Skin epidermis (tissue), 12 donors: ENCODE measurements around the gene EPN2.

ENCODE experiments used
- H3K27ac ChIP-seq, 21 experiments: fragments of 200-600 bp; sonication (generic) in 11 of 21; one replicate each; pipeline ENCODE4 v1.5.0; 2020; ENCODE audit warnings: mild to moderate bottlenecking in 3 of 21, inconsistent platforms in 2 of 21, moderate library complexity in 2 of 21
- H3K4me3 ChIP-seq, 7 experiments: fragments of 200-600 bp; sonication (generic) in 2 of 7; one replicate each; pipeline ENCODE4 v1.5.0; 2020; ENCODE audit warnings: inconsistent platforms in 2 of 7, mild to moderate bottlenecking in 2 of 7, moderate library complexity in 1 of 7

Gene EPN2

GRCh38 chr17:19237389-19238166 lies 412 bp downstream of the EPN2 start:
- H3K27ac ChIP-seq, result peak overlapping the region; percentile 51 to 97 (median 91)

GRCh38 chr17:19238167-19238505 lies 970 bp downstream of the EPN2 start:
- Histone ChIP-seq H3K27ac (peak overlapping the region in 20 of 21 experiments; percentile 62 to 97 (median 92)), H3K4me3 (peak overlapping the region; percentile 59 to 96 (median 88))

More at GRCh38 chr17:19237389-19238166, 412 bp downstream of the EPN2 start:
- H3K4me3 ChIP-seq, result peak overlapping the region; percentile 59 to 96 (median 88)

GRCh38 chr17:19239544-19239943 lies 2.4 kb downstream of the EPN2 start:
- Histone ChIP-seq H3K4me3 (no peak overlapping the region), H3K27ac (peak overlapping the region in 4 of 21 experiments; percentile 11 to 90 (median 60))

DNA sequence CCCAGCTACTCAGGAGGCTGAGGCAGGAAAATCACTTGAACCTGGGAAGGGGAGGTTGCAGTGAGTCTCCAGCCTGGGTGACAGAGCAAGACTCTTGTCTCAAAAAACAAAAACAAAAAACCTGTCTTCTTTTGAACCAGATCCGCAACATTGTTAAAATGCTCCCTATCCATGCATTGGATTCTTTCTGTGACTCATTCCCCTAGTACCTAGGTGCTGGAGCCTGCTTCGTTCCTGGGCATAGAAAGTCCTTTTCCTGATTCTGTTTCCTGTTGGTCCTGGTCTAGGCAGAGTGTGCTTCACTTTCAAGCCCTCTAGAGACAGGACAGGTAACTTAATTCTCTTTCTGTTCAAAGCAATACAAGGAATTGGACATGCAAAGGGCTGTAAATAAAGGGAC lies 5.2 kb downstream of the EPN2 start:
- H3K4me3 ChIP-seq, result no peak overlapping the region
- peak overlapping the region in 6 of 21 experiments; percentile 38 to 58 (median 44) for H3K27ac ChIP-seq

- peak overlapping the region in 6 of 21 experiments; percentile 38 to 58 (median 44) for H3K27ac ChIP-seq
- H3K4me3 ChIP-seq, result no peak overlapping the region
These were observed 5.8 kb downstream of the EPN2 start for GRCh38 chr17:19242926-19243325.

GRCh38 chr17:19243838-19244237 lies 6.7 kb downstream of the EPN2 start:
- Histone ChIP-seq H3K4me3 (no peak overlapping the region), H3K27ac (no peak overlapping the region)

GRCh38 chr17:19244357-19244756 lies 7.2 kb downstream of the EPN2 start:
- Histone ChIP-seq H3K27ac (no peak overlapping the region), H3K4me3 (no peak overlapping the region)

DNA sequence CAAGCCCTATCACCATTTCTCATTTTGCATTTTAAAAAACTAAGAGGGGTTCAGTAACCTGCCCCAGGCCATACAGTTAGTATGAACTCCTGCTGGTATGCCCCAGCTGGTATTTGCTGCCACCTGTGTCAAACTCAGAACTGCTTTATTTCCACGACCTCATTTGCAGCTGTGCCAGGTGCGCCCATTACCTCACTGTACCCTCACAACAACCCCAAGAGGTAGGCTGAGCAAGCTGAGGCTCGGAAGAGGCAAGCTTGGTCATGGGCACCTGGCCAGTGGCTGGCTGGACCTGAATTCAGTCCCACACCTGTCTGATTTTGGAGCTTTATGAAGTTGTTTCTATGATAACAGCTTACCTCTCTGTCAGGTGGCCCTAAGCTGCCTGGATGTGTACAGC lies 7.6 kb downstream of the EPN2 start:
- Histone ChIP-seq H3K27ac (peak overlapping the region in 1 of 21 experiments; percentile 42), H3K4me3 (no peak overlapping the region)

DNA sequence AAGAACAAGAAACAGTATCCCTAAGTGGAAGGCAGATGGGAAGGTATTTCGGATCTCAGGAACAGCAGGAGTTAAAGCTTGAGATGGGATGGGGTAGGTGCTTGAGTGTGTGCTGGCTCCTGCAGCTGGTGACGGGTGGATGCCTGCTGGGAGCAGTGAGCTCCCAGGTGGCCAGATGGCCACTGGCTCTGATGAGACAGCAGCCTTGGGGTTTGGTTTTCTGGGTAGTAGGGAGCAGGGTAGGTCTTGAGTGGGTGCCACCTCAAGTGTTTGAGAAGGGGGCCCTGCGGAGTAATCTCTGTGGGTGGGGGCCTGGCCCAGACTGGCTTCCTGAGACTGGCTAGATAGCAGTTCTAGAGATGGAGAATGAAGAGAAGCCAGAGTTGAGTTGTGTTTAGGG lies 10.3 kb downstream of the EPN2 start:
- Histone ChIP-seq H3K27ac (peak overlapping the region in 20 of 21 experiments; percentile 2 to 79 (median 69)), H3K4me3 (no peak overlapping the region)

DNA sequence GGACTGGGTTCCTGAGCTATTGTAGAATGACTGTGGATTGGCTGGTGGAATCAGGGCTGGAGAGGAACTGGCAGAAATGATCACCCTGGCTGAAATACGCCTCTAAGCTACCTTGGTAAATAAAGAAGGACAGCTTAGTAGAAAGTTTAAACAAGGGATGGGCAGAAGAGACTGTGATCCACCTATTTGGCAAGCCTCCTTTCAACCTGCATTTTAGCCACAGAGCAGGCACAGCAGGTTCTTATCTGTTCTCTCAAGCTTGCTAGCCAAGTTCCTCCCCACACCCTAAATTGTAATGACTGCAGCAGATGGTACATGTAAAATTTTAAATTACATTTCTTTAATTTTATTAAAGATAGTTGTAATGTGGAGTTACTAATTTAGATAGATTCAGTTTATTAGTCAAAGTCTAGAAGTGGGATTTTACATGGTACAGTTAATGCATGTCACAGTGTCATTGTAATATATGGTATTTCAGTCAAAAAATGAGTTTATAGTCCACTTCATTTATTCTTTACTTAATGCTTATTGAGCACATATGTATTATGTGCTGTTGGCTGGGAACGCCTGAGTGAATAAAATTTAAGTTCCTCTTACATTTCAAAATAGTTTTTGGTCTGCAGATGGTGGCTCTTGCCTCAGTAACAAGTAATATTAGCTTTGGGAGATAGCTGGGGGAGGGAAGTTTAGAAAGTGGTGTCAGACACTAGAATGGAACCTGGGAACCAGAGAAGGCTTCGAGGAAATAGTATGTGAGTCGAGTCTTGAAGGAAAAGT lies 11.2 kb downstream of the EPN2 start:
- peak overlapping the region in 19 of 21 experiments; percentile 16 to 79 (median 72) for H3K27ac ChIP-seq
- H3K4me3 ChIP-seq, result no peak overlapping the region

DNA sequence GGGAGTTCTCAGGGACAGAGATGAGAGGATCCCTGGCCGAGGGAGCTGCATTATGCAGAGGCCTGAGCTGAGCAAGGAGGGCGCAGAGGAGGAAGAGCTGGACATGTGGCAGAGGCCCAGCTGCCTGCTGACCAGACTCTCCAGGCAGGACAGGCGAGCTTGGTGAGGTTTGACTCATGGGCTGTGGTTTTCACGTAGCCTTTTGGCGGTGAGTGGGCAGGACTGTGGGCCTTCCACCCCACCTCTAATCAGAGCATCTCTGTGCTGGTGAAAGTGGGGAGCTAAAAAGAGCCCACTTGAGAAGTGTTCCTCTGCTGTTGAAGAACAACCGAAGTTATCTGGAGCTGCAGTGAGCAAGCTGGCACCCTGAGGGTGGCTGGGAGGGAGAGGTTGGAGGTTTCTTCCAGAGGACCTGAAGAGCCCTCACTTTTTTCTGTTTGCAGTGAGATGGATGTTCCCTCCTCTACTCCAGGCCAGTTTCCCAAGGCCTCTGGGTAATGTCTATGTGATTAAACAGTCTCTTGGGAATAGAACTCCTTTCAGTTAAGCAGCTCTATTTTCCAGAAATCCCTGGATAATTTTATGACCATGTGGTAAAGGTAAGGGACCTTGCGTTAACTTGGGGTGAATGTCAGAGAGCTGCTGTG lies 11.9 kb downstream of the EPN2 start:
- Histone ChIP-seq H3K27ac (peak overlapping the region in 19 of 21 experiments; percentile 8 to 79 (median 65)), H3K4me3 (no peak overlapping the region)

GRCh38 chr17:19249681-19250080 lies 12.5 kb downstream of the EPN2 start:
- peak overlapping the region in 19 of 21 experiments; percentile 8 to 79 (median 65) for H3K27ac ChIP-seq
- no peak overlapping the region for H3K4me3 ChIP-seq

DNA sequence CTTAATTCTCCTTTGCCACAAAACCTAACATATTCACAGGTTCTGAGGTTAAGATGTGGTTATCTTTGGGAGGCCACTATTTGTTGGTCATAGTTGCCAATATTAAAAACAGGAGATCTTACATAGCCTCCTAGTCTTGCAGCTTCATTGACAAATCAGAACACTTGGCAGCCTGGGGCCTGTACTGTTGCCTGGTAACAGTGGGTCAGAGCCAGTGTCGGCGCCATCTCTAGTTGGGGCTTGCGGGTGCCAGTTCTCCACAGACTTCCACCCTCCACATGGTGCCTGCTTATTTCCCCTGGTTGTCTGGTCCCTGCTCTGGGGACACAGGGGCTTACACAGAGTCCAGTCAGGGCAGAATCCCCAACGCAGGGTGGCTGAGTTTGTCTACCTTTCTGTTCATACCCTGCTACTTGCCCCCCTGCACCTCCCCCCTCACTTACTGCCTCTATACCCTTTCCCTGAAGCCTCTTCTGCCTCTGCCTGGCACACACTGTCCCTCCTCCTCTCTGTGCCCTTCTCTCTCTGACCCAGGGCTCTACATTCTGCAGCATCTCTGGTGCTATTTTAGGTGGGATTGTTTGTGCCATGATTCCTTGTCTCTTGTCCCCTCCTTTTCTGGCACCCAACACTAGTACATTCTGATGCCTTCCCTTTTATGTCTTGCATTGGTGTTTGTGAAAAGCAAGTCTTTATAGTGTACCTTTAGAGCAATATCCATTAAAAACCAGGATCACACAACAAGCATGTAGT lies 13.4 kb downstream of the EPN2 start:
- peak overlapping the region in 12 of 21 experiments; percentile 11 to 76 (median 63) for H3K27ac ChIP-seq
- H3K4me3 ChIP-seq, result no peak overlapping the region

- Histone ChIP-seq H3K27ac (no peak overlapping the region), H3K4me3 (no peak overlapping the region)
These were observed 15.9 kb downstream of the EPN2 start for GRCh38 chr17:19253112-19253511.

DNA sequence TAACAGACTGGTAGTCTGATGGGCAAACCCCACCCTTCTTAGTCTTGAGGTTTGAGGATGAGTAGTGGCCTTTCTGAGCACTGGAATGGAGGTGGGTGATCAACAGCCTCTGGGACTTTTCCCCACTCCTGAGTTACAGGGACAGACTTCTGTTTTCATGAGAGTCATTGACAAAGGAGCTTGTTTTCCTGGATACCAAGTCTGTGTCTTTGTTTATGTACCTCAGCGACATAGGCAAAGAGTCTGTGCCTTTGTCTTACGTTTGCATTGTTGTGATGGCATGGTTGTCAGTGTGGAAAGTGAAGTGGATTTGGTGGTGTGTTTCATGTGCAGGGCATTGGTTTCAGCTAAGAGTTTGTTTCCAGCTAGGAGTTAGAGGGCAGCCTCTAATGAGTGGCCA lies 17.5 kb downstream of the EPN2 start:
- Histone ChIP-seq H3K4me3 (no peak overlapping the region), H3K27ac (peak overlapping the region in 2 of 21 experiments; percentile 15 to 22)

DNA sequence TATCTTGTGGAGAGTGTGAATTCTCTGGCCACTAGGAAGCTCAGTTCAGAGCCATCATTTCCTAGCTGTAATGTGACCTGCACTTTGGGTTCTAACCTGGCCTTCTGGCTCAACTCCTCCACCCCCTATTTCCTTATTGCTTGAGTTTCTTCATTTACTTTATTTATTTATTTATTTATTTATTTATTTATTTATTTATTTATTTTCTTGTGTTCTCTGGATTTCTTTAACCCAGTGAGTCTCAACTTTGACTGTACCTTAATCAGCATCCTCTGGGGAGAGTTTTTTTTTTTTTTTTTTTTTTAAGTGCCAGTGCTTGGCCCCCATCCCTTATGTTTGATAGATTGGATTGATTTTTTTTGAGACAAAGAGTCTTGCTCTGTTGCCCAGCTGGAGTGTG lies 18.1 kb downstream of the EPN2 start:
- H3K27ac ChIP-seq, result no peak overlapping the region
- H3K4me3 ChIP-seq, result no peak overlapping the region

- Histone ChIP-seq H3K27ac (peak overlapping the region in 2 of 21 experiments; percentile 15 to 21), H3K4me3 (no peak overlapping the region)
These were observed 21.2 kb downstream of the EPN2 start for GRCh38 chr17:19258371-19258770.

GRCh38 chr17:19260958-19261357 lies 23.8 kb downstream of the EPN2 start:
- peak overlapping the region in 1 of 21 experiments; percentile 82 for H3K27ac ChIP-seq

GRCh38 chr17:19261426-19261825 lies 24.3 kb downstream of the EPN2 start:
- Histone ChIP-seq H3K4me3 (no peak overlapping the region), H3K27ac (peak overlapping the region in 5 of 21 experiments; percentile 10 to 87 (median 27))

More at GRCh38 chr17:19260958-19261357, 23.8 kb downstream of the EPN2 start:
- no peak overlapping the region for H3K4me3 ChIP-seq
